Heart left ventricle (tissue), 16 donors: ENCODE data around the gene ACACA. TPM values are rescaled to one million over a fixed set of nuclear protein-coding genes. Genes with fewer than 3 reads are reported as not detected.

Source experiments
- ATAC-seq, 4 donors: fragments of 200-7000 bp; cut with Tn5 transposase; one replicate each; pipeline ENCODE4 v1.9.1; 2020 to 2022; ENCODE audit warnings: moderate library complexity in 4 of 4, mild to moderate bottlenecking in 3 of 4, moderate number of reproducible peaks in 1 of 4
- DNase-seq, 5 donors: peaks; one replicate each; pipeline ENCODE4 v3.0.0-alpha.2; 2020
- H3K27ac ChIP-seq, 12 donors: fragments of 200-600 bp; sonication (generic) in 4 of 12; one replicate each; pipeline versions ENCODE4 v1.5.0 to v1.8.0; 2016 to 2022; ENCODE audit warnings: mild to moderate bottlenecking in 2 of 12
- H3K27me3 ChIP-seq, 9 donors: fragments of 200-600 bp; sonication (generic) in 2 of 9; one replicate each; pipeline versions ENCODE4 v1.5.1 to v1.8.0; 2016 to 2022; ENCODE audit warnings: mild to moderate bottlenecking in 3 of 9
- H3K36me3 ChIP-seq, 9 donors: fragments of 200-600 bp; sonication (generic) in 2 of 9; one replicate each; pipeline versions ENCODE4 v1.5.0 to v1.8.0; 2018 to 2022; ENCODE audit warnings: mild to moderate bottlenecking in 2 of 9
- H3K4me1 ChIP-seq, 12 donors: fragments of 200-600 bp; sonication (generic) in 4 of 12; one replicate each; pipeline versions ENCODE4 v1.5.0 to v1.8.0; 2016 to 2022; ENCODE audit warnings: mild to moderate bottlenecking in 3 of 12
- H3K4me3 ChIP-seq, 12 donors: fragments of 200-600 bp; sonication (generic) in 4 of 12; one replicate each; pipeline versions ENCODE4 v1.5.0 to v1.8.0; 2017 to 2022; ENCODE audit warnings: mild to moderate bottlenecking in 9 of 12, moderate library complexity in 4 of 12
- H3K9me3 ChIP-seq, 12 donors: fragments of 200-600 bp; sonication (generic) in 4 of 12; one replicate each; pipeline versions ENCODE4 v1.5.0 to v1.8.0; 2016 to 2022; ENCODE audit warnings: mild to moderate bottlenecking in 1 of 12
- POLR2A ChIP-seq, 2 donors: fragments of 450-650 bp; IDR thresholded peaks; one replicate each; pipeline ENCODE4 v1.6.1; 2017; ENCODE audit warnings: antibody characterized with exemption in 2 of 2, mild to moderate bottlenecking in 2 of 2, moderate library complexity in 2 of 2
- WGBS, 4 donors: extraction: QIAGEN DNeasy Blood & Tissue Kit in 2 of 4; methylation state at CpG; one replicate each; pipeline versions ENCODE4 v1.1.5 to v1.1.7; 2013 to 2018; 5-methylcytosine and 5-hydroxymethylcytosine counted together
- intact Hi-C, 10 donors: fragments of 100-400 bp; cut with DNase I; formaldehyde crosslinking; loops; one replicate each; pipeline versions ENCODE4 v1.11.1 to v1.14.2; 2022
- polyA plus RNA-seq, 2 donors: library from polyadenylated mRNA; stranded (reverse); fragments of 200-250 nt; gene quantifications; one replicate each; pipeline ENCODE4 v1.2.3, GENCODE V29; 2013
- total RNA-seq, 9 donors: library from RNA; depleted of rRNA in 2 of 9; stranded (reverse); fragments of >200 nt in 2 of 9; fragmentation: NEBNext Ultra II Directional in 3 of 9; extraction: Animal tissue kit (Norgen Biotek cat#: 25700) in 3 of 9; gene quantifications; one replicate each; pipeline versions ENCODE4 v1.1.0 to v1.2.4, GENCODE V29; 2016 to 2023
- TF ChIP-seq, protein P1 (sequence below), 12 donors: fragments of 200-600 bp; sonication (generic) in 4 of 12; IDR thresholded peaks; one replicate each; pipeline versions ENCODE4 v1.5.0 to v1.8.0; 2018 to 2022; ENCODE audit warnings: antibody characterized with exemption in 12 of 12, mild to moderate bottlenecking in 5 of 12
- donor health status: ischemic (EF 13 %, LVEDD 7.1; RV severe dilation, severe dysfunction).
- donor health status: healthy with polysubstance abuse.
- donor health status: DM: no; HTN: yes; CAD: no.
- donor health status: DM: no; HTN: no; CAD: no.
- donor health status: ischemic (EF 25% LVEDD 6.9; RV normal size, moderate dysfunction).
- donor health status: ischemic (EF 25% LVEDD 5.7; RV mildly dilated, moderate dysfunction).
- donor health status: healthy.
- donor health status: DM: yes; HTN: yes; CAD: no.
- donor health status: ischemic (EF 35%, LVEDD 5.7; RV mildly dilated, moderate dysfunction).
- donor health status: nonischemic (EF 11% LVEDD 7.7; RV severe dilation, severe dysfunction).
- donor health status: DM: yes; HTN: yes; CAD: no.
- donor health status: PGD.
- donor health status: ischemic (EF 29% LVEDD 5.4; RV normal size, mild dysfunction).
- donor health status: nonischemic (EF 23%, LVEDD 6.1; RV moderate dilation, normal function).

The ACACA gene
- total and polyA plus RNA-seq, 11 donors: 6.2 to 33.0 (median 15.8) TPM

GRCh38 chr17:37211136-37211535 is 195.5 kb downstream of the ACACA start:
- Histone ChIP-seq H3K36me3 (peaks cover 0 to 50% (median 22%) of the 10 kb centered on the region in 9 donors), H3K27me3 (no peaks in the 10 kb centered on the region), H3K4me3 (no peak overlapping the region), H3K4me1 (peaks cover 0 to 10% (median 0%) of the 10 kb centered on the region in 12 donors), H3K27ac (no peak overlapping the region), H3K9me3 (no peaks in the 10 kb centered on the region)
- ATAC-seq: no peak
- 71 to 74% (median 73%) methylated on average over 2 of the region's 2 CpGs for WGBS, 4 donors
- intact Hi-C loops: no loop called here
- TF ChIP-seq, protein P1, sequence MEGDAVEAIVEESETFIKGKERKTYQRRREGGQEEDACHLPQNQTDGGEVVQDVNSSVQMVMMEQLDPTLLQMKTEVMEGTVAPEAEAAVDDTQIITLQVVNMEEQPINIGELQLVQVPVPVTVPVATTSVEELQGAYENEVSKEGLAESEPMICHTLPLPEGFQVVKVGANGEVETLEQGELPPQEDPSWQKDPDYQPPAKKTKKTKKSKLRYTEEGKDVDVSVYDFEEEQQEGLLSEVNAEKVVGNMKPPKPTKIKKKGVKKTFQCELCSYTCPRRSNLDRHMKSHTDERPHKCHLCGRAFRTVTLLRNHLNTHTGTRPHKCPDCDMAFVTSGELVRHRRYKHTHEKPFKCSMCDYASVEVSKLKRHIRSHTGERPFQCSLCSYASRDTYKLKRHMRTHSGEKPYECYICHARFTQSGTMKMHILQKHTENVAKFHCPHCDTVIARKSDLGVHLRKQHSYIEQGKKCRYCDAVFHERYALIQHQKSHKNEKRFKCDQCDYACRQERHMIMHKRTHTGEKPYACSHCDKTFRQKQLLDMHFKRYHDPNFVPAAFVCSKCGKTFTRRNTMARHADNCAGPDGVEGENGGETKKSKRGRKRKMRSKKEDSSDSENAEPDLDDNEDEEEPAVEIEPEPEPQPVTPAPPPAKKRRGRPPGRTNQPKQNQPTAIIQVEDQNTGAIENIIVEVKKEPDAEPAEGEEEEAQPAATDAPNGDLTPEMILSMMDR (IDR thresholded peaks at IDR 0.05): no peak
- no peak for TF ChIP-seq POLR2A (IDR thresholded peaks at IDR 0.05)
- no peak for DNase-seq

DNA sequence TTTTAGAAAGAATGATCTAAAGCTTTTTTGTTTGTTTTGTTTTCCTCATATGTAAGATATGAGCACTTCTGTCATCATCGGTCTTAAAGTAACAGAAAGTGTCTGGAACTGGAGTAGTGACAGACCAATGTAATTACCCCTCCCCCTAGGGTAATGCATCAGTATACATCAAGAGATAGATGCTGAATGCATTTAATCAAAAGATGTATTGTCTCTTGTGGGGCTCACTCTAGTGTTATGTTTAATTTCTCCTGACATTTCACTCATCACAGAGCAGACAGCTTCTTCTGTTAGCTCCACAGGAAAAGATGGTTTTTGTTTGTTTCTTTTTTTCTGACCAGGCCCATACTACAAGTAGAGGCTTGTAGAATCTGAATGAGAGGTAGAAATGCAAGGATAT is 199.5 kb downstream of the ACACA start:
- ATAC-seq: no peak
- peaks cover 0 to 74% (median 43%) of the 10 kb centered on the region in 9 donors for H3K36me3 ChIP-seq
- TF ChIP-seq POLR2A (IDR thresholded peaks at IDR 0.05): no peak
- TF ChIP-seq, protein P1 (IDR thresholded peaks at IDR 0.05): no peak

GRCh38 chr17:37206299-37206698 is 200.3 kb downstream of the ACACA start:
- no peak overlapping the region for H3K4me3 ChIP-seq
- no peak overlapping the region for H3K27ac ChIP-seq
- no peaks in the 10 kb centered on the region for H3K27me3 ChIP-seq
- ATAC-seq: no peak
- DNase-seq: no peak
- no peaks in the 10 kb centered on the region for H3K4me1 ChIP-seq
- peaks cover 0 to 80% (median 43%) of the 10 kb centered on the region in 9 donors for H3K36me3 ChIP-seq
- H3K9me3 ChIP-seq: no peaks in the 10 kb centered on the region
- TF ChIP-seq POLR2A (IDR thresholded peaks at IDR 0.05): no peak
- TF ChIP-seq, protein P1 (IDR thresholded peaks at IDR 0.05): no peak
- intact Hi-C loops: loop anchor here in 2 of 10 donors (10.0 kb wide), 2 partner anchors 61 to 571 kb away; no protein-coding TSS in a partner anchor

More for the DNA sequence above, 199.5 kb downstream of the ACACA start:
- WGBS, 4 donors: 84 to 96% (median 87%) methylated on average over 1 of the region's 1 CpG
- Histone ChIP-seq H3K27ac (no peak overlapping the region), H3K27me3 (no peaks in the 10 kb centered on the region), H3K4me1 (no peaks in the 10 kb centered on the region), H3K4me3 (no peak overlapping the region), H3K9me3 (no peaks in the 10 kb centered on the region)
- DNase-seq: no peak
- intact Hi-C loops: loop anchor here in 2 of 10 donors (10.0 kb wide), 2 partner anchors 62 to 572 kb away; no protein-coding TSS in a partner anchor

DNA sequence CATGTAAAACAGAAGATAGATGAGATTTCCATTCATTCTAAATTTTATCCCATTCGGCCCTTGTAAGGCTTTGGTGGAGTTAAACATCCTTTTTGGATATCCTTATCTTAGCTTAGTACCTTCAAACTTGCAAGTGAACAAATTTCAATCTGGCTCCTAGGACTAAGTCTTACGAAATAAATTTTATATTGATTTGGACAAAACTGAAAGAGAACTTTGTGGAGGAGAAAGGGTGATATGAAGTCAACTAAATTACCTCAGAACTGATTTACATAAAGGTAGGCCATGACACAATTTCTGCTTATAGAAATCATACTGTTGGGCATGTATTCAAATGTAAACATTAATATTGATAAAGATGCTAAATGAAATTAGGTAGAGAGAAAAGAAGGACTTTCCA is 206.1 kb downstream of the ACACA start:
- DNase-seq (no peak), ATAC-seq (no peak)
- H3K4me3 ChIP-seq: no peak overlapping the region
- no peak overlapping the region for H3K27ac ChIP-seq
- WGBS, 4 donors: 91 to 97% (median 95%) methylated on average over 2 of the region's 2 CpGs
- H3K9me3 ChIP-seq: no peaks in the 10 kb centered on the region
- H3K4me1 ChIP-seq: no peaks in the 10 kb centered on the region
- H3K27me3 ChIP-seq: no peaks in the 10 kb centered on the region
- peaks cover 0 to 66% (median 29%) of the 10 kb centered on the region in 9 donors for H3K36me3 ChIP-seq
- intact Hi-C loops: loop anchor here in 2 of 10 donors (10.0 kb wide), 2 partner anchors 56 to 566 kb away; no protein-coding TSS in a partner anchor
- no peak for TF ChIP-seq POLR2A (IDR thresholded peaks at IDR 0.05)
- TF ChIP-seq, protein P1 (IDR thresholded peaks at IDR 0.05): no peak
